HepG2 (cell line): Measurements from ENCODE around the gene CCSER1. TPM values are rescaled to one million over a fixed set of nuclear protein-coding genes. Genes with fewer than 3 reads are reported as not detected.

Experiments
- ATAC-seq: fragments of 200-7000 bp; cut with Tn5 transposase; 3 replicates; pipeline ENCODE4 v1.9.1; 2020; ENCODE audit warnings: mild to moderate bottlenecking, moderate library complexity
- BruUV-seq: library from RNA; stranded (reverse); fragments of 400-500 nt; replicated peaks from 2 replicates; lab custom pipeline; 2021; lab: Mats Ljungman, UMichigan
- CTCF ChIA-PET: fragments of 300-600 bp; formaldehyde crosslinking; extraction: SDS; loops from one replicate; lab custom pipeline; 2021; ENCODE audit warnings: low total read pairs, inconsistent platforms, low intra/inter-chr PET ratio; lab: Yijun Ruan, JAX
- POLR2A ChIA-PET: fragments of 350-600 bp; sonication (Branson Sonifier 250); formaldehyde crosslinking; loops from one replicate; lab custom pipeline; 2020; ENCODE audit warnings: antibody characterized with exemption, inconsistent platforms; lab: Yijun Ruan, JAX
- DNase-seq: peaks from one replicate; pipeline ENCODE4 v3.0.0-alpha.2; 2015; ENCODE audit warnings: low spot score
- FAIRE-seq: peaks from 3 replicates; lab custom pipeline; 2011; peaks lifted over from hg19 to GRCh38; lab: Jason Lieb, UNC
- H2AFZ ChIP-seq: one replicate; pipeline ENCODE4 v1.6.1; 2011; ENCODE audit warnings: low read length, inconsistent platforms
- H3K27ac ChIP-seq: fragments of 300-600 bp; 3 replicates; pipeline ENCODE4 v1.8.0; 2011; ENCODE audit warnings: mixed run types, mild to moderate bottlenecking, mixed read lengths, low read length, inconsistent platforms; ENCODE audit not compliant: insufficient read depth; ENCODE audit errors: extremely low read length
- H3K27me3 ChIP-seq, 2 experiments: fragments of 200-600 bp in 1 of 2; 2 replicates in 1 of 2; 3 replicates in 1 of 2; pipeline versions ENCODE4 v1.6.0 to v1.8.0; 2011; ENCODE audit warnings: low read length in 2 of 2, mild to moderate bottlenecking in 2 of 2, moderate library complexity in 2 of 2, inconsistent platforms in 1 of 2; ENCODE audit not compliant: insufficient read depth in 2 of 2, control insufficient read depth in 1 of 2
- H3K36me3 ChIP-seq, 2 experiments: fragments of 200-600 bp in 1 of 2; replicated peaks in 1 of 2; 2 replicates in 1 of 2; 3 replicates in 1 of 2; pipeline versions ENCODE4 v1.5.1 to v1.8.0; 2011; ENCODE audit warnings: low read length in 2 of 2, inconsistent platforms in 1 of 2; ENCODE audit not compliant: insufficient read depth in 2 of 2, control insufficient read depth in 1 of 2
- H3K4me1 ChIP-seq: 2 replicates; pipeline ENCODE4 v1.5.1; 2012; ENCODE audit warnings: low read length, inconsistent platforms; ENCODE audit not compliant: insufficient read depth
- H3K4me2 ChIP-seq: 2 replicates; pipeline ENCODE4 v1.6.0; 2011; ENCODE audit warnings: low read depth, low read length, inconsistent platforms
- H3K4me3 ChIP-seq, 3 experiments: fragments of 200-600 bp in 1 of 3; sonication (generic), shearing (Covaris generic) in 1 of 3; replicated peaks in 1 of 3; 2 replicates each; pipeline ENCODE4 v1.5.1; 2011 to 2016; ENCODE audit warnings: low read length in 3 of 3, inconsistent platforms in 2 of 3, low read depth in 2 of 3, mild to moderate bottlenecking in 2 of 3, control low read depth in 1 of 3, mixed read lengths in 1 of 3; ENCODE audit not compliant: insufficient read depth in 1 of 3
- H3K79me2 ChIP-seq: one replicate; pipeline ENCODE4 v1.6.1; 2011; ENCODE audit warnings: low read length, inconsistent platforms; ENCODE audit not compliant: insufficient read depth
- H3K9ac ChIP-seq: 2 replicates; pipeline ENCODE4 v1.6.0; 2011; ENCODE audit warnings: mild to moderate bottlenecking, low read depth, low read length, inconsistent platforms; ENCODE audit not compliant: insufficient read depth
- H3K9me3 ChIP-seq: 2 replicates; pipeline ENCODE4 v1.5.1; 2012; ENCODE audit warnings: mild to moderate bottlenecking, low read length
- H4K20me1 ChIP-seq: 2 replicates; pipeline ENCODE4 v1.6.0; 2011; ENCODE audit warnings: inconsistent platforms, mild to moderate bottlenecking, low read length, moderate library complexity; ENCODE audit not compliant: insufficient read depth
- SRF ChIP-seq: IDR thresholded peaks from 2 replicates; pipeline ENCODE4 v1.6.1; 2011; ENCODE audit warnings: mild to moderate bottlenecking, low read depth, low read length, moderate library complexity
- USF2 ChIP-seq, 2 experiments: sonication (generic) in 1 of 2; formaldehyde crosslinking in 1 of 2; IDR thresholded peaks; 2 replicates each; pipeline versions ENCODE4 v1.5.1 to v1.6.1; 2011 to 2020; ENCODE audit warnings: borderline replicate concordance in 1 of 2, low read depth in 1 of 2, low read length in 1 of 2, mild to moderate bottlenecking in 1 of 2, missing genetic modification reagents in 1 of 2, moderate library complexity in 1 of 2
- ZFP41 ChIP-seq: sonication (generic); formaldehyde crosslinking; IDR thresholded peaks from 2 replicates; pipeline ENCODE4 v1.4.0; 2020; ENCODE audit warnings: mild to moderate bottlenecking, missing genetic modification reagents, borderline replicate concordance
- ZNF639 ChIP-seq: conservative IDR thresholded peaks from 2 replicates; pipeline ENCODE4 v1.6.1; 2018; ENCODE audit warnings: missing genetic modification reagents
- WGBS: methylation state at CpG from one replicate; pipeline ENCODE4 v1.1.6; 2017; ENCODE audit warnings: low lambda C conversion rate; 5-methylcytosine and 5-hydroxymethylcytosine counted together
- in situ Hi-C: cut with HindIII; loops from 2 replicates; pipeline ENCODE4 v1.10.0; 2017; ENCODE audit warnings: low pct_unique_long_range_greater_than_20kb; ENCODE audit not compliant: extremely low pct_ligation_motif_present
- intact Hi-C: fragments of 100-400 bp; cut with micrococcal nuclease; formaldehyde crosslinking; loops from one replicate; pipeline ENCODE4 v1.10.0; 2022; ENCODE audit not compliant: unreplicated experiment
- polyA plus RNA-seq, 8 experiments: library from polyadenylated mRNA; depleted of rRNA in 3 of 8; stranded (reverse) in 7 of 8; unstranded in 1 of 8; fragments of >200 nt; fragmentation: Illumina TruSeq in 4 of 8; extraction: Trizol in 4 of 8; gene quantifications; 2 replicates each; pipeline versions ENCODE4 v1.2.1 to v1.2.3, GENCODE V29; 2011 to 2016; ENCODE audit warnings: low read depth in 4 of 8, missing spikeins in 1 of 8, mixed read lengths in 1 of 8; ENCODE audit not compliant: insufficient read depth in 1 of 8
- total RNA-seq, 5 experiments: library from RNA; depleted of rRNA; stranded (reverse); fragments of >200 nt; fragmentation: Illumina TruSeq; extraction: Trizol; gene quantifications; 2 replicates each; pipeline ENCODE4 v1.2.3, GENCODE V29; 2016; ENCODE audit warnings: low read depth in 1 of 5
- TF ChIP-seq, protein P1 (sequence below): IDR thresholded peaks from 2 replicates; pipeline ENCODE4 v1.6.1; 2016; ENCODE audit warnings: low read depth, control low read depth

CCSER1 gene
- total and polyA plus RNA-seq, 2 of the 13 experiments (the other 11 are each of a cell fraction or from before 2014, with no cell fraction given) = not detected

DNA sequence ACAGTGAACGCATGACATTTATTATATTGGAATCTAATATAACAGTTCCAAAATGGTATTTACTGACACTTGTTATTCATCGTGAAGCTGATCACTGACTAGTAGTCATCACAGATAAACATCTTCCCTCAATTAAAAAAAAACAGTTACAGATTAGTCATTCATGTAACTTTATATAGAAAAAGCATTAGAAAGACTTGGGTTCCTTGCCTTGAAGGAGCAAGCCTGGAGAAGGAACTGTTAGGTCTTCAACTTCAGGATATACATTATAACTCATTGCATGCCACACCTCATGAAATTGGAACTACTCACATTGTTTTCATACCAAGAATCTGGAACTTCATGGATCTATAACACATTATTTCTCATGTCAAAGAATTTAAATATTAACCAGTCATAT is 317.7 kb downstream of the CCSER1 start:
- Histone ChIP-seq H3K4me1 (no peaks in the 10 kb centered on the region), H3K9ac (no peak overlapping the region), H3K79me2 (no peaks in the 10 kb centered on the region), H3K27ac (no peak overlapping the region), H3K9me3 (no peaks in the 10 kb centered on the region), H3K36me3 (no peaks in the 10 kb centered on the region), H3K27me3 (no peaks in the 10 kb centered on the region), H4K20me1 (no peaks in the 10 kb centered on the region), H2AFZ (no peak overlapping the region), H3K4me3 (no peak overlapping the region), H3K4me2 (no peak overlapping the region)
- ATAC-seq = no peak
- no TSS peak for BruUV-seq
- 26% methylated on average over 2 of the region's 2 CpGs for WGBS
- intact Hi-C loops = no loop called here
- TF ChIP-seq SRF (no peak), ZNF639 (no peak), USF2 (IDR thresholded peaks at IDR 0.05; ENCODE audit: low read depth, low read length) (no peak), USF2 (CRISPR knock-in tag; IDR thresholded peaks at IDR 0.05; ENCODE audit: borderline replicate concordance) (no peak), ZFP41 (CRISPR knock-in tag) (no peak)
- TF ChIP-seq, protein P1, sequence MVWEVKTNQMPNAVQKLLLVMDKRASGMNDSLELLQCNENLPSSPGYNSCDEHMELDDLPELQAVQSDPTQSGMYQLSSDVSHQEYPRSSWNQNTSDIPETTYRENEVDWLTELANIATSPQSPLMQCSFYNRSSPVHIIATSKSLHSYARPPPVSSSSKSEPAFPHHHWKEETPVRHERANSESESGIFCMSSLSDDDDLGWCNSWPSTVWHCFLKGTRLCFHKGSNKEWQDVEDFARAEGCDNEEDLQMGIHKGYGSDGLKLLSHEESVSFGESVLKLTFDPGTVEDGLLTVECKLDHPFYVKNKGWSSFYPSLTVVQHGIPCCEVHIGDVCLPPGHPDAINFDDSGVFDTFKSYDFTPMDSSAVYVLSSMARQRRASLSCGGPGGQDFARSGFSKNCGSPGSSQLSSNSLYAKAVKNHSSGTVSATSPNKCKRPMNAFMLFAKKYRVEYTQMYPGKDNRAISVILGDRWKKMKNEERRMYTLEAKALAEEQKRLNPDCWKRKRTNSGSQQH (CRISPR knock-in tag) = no peak
- CTCF ChIA-PET = no interaction called here
- POLR2A ChIA-PET = no interaction called here
- in situ Hi-C loops = no loop called here
- no peak for DNase-seq
- FAIRE-seq = no peak
